ENCODE measurements around the gene SYT15.

Gene SYT15

GRCh38 chr10:46541735-46542566 lies 37.0 kb upstream of the SYT15 start:
- CTCF ChIA-PET, result no interaction called here
- Mint-ChIP-seq H3K4me3 (no peak overlapping the region), H3K27ac (no peak overlapping the region), H3K36me3 (no peaks in the 10 kb centered on the region), H3K27me3 (peaks cover 65% of the 10 kb centered on the region), H3K4me1 (no peaks in the 10 kb centered on the region), H3K9me3 (no peaks in the 10 kb centered on the region)
- DNase-seq, result peak; percentile 10

GRCh38 chr10:46542567-46543465 lies 36.1 kb upstream of the SYT15 start:
- Mint-ChIP-seq H3K9me3 (no peaks in the 10 kb centered on the region), H3K4me1 (no peaks in the 10 kb centered on the region), H3K4me3 (no peak overlapping the region), H3K27ac (no peak overlapping the region), H3K36me3 (no peaks in the 10 kb centered on the region), H3K27me3 (peaks cover 58% of the 10 kb centered on the region)
- DNase-seq, result peak; percentile 15
- CTCF ChIA-PET, result interaction anchor here (1.6 kb wide), 1 partner anchor 10 kb away, joined by 3 read pairs; no protein-coding TSS in a partner anchor

GRCh38 chr10:46543466-46544377 lies 35.2 kb upstream of the SYT15 start:
- Mint-ChIP-seq H3K27ac (no peak overlapping the region), H3K27me3 (peaks cover 65% of the 10 kb centered on the region), H3K4me1 (no peaks in the 10 kb centered on the region), H3K4me3 (no peak overlapping the region), H3K36me3 (no peaks in the 10 kb centered on the region), H3K9me3 (no peaks in the 10 kb centered on the region)
- DNase-seq, result peak; percentile 18
- CTCF ChIA-PET, result interaction anchor here (1.6 kb wide), 2 partner anchors 9 to 27 kb away, joined by 3 to 5 read pairs; no protein-coding TSS in a partner anchor

GRCh38 chr10:46544989-46545791 lies 33.7 kb upstream of the SYT15 start:
- Mint-ChIP-seq H3K36me3 (no peaks in the 10 kb centered on the region), H3K4me3 (no peak overlapping the region), H3K27ac (no peak overlapping the region), H3K9me3 (no peaks in the 10 kb centered on the region), H3K27me3 (peaks cover 56% of the 10 kb centered on the region), H3K4me1 (no peaks in the 10 kb centered on the region)
- CTCF ChIA-PET, result interaction anchor here (1.0 to 1.6 kb wide), 3 partner anchors 11 to 319 kb away, joined by 3 to 5 read pairs (median 3); no protein-coding TSS in a partner anchor
- DNase-seq, result peak; percentile 27

DNA sequence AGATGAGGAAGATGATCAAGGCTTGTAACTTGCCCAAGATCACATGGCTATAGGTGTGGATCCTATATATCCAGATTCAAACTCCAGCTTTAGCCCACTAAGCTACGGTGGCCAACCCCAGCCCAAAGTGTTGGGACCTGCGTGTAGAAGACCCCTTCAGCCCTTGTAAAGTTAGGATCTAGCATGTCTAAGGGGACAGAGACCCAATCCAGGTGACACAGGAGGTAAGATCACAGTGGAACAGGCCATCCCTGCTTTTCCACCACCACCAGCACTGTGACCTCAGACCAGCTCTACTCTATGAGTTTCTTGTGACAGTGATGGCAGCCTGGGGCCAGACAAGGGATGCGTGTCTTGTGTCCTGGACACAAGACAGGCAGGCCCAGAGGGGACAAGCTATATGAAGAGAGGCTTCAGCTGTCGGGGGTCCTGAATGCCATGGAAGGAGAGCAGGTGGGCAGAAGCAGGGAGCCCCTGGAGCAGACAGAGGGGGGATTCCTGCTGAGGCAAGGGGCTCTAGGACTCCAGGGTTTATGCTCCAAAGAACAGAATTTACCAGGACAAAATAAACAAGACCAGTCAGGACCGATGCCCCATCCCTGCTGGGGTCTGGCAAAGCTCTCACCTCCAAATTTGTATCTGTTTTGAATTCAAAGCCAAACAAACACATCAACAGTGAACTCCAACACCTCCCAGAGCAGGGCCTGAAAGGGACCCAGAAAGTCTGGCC lies 32.9 kb upstream of the SYT15 start:
- Mint-ChIP-seq H3K27ac (no peak overlapping the region), H3K4me1 (no peaks in the 10 kb centered on the region), H3K9me3 (no peaks in the 10 kb centered on the region), H3K36me3 (no peaks in the 10 kb centered on the region), H3K4me3 (no peak overlapping the region), H3K27me3 (peaks cover 47% of the 10 kb centered on the region)
- DNase-seq, result peak; percentile 18
- CTCF ChIA-PET, result no interaction called here

DNA sequence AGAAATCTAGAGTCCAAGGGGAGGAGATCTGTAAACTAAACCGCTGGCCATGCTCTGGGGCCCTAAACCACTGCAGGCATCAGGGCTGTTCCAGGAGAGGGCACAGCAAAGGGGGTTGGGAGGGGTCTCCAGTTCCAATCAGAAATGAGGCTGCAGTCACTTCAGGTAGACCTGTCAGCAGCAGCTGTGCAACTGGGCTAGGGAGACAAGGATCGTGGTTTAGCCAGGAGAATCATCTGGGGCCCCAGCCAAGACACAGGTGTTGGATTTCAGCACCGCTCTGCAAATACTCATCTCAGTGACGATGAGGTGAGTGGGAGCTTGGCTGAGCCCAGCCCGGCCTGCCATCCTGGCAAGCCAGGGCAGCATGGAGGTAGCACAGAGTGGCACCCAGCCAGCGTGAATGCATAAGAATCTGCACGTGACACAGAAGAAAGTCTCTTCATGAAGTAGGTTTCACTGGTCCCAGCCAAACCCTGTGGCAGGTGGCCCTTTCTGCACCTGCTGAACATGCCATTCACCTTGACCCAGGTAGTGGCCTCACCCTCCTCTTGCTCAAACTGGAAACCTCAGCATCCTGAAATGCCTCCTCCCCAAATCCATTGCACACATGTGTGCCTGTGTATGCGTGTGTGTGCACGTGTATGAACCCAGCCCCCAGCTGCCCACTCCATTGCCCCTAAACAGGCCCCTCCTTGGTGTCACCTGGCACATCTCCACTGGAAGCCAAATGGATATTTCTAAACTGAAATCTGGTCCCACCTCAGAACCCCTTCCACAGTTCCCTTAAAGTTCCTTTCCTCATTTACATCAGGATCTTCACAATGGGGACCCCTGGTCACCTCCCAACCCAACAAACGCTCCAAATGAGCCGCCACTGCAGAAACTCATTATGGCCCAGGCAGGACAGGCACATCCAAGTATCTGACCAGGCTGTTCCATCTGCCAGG lies 32.1 kb upstream of the SYT15 start:
- Mint-ChIP-seq H3K9me3 (no peaks in the 10 kb centered on the region), H3K27ac (no peak overlapping the region), H3K36me3 (no peaks in the 10 kb centered on the region), H3K27me3 (peaks cover 40% of the 10 kb centered on the region), H3K4me3 (no peak overlapping the region), H3K4me1 (no peaks in the 10 kb centered on the region)
- peak; percentile 19 for DNase-seq
- CTCF ChIA-PET, result no interaction called here

GRCh38 chr10:46547541-46548497 lies 31.1 kb upstream of the SYT15 start:
- no peak overlapping the region for H3K27ac Mint-ChIP-seq
- no peaks in the 10 kb centered on the region for H3K36me3 Mint-ChIP-seq
- CTCF ChIA-PET, result no interaction called here
- peaks cover 30% of the 10 kb centered on the region for H3K27me3 Mint-ChIP-seq
- peak; percentile 19 for DNase-seq
- H3K4me3 Mint-ChIP-seq, result no peak overlapping the region
- no peaks in the 10 kb centered on the region for H3K4me1 Mint-ChIP-seq
- no peaks in the 10 kb centered on the region for H3K9me3 Mint-ChIP-seq

DNA sequence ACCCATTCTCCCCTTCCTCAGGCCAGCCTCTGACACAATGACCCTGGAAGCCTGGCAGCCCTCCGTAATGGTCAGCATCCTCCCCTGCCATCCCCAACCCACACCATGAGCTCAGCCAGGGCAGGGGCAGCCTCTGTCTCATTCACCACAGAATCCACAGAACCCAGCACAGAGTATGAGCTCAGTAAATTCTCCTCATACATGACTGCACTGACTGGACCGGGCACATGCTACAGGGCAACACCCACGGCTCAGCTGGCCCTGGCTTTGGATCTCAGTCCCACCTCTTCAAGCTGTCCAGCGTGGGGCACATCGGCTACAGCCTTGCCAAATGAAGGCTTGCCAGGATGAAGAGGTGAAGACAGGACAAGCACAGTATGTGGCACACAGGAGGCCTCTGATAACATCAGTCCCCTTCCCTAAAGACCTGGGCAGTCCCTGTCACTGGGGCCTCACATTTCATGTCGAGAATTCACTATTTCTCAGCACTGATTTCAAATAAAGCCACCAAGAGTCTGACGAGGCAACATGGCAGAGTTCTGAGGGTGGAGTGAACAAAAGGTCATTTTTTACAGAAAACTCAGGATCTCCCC lies 30.3 kb upstream of the SYT15 start:
- CTCF ChIA-PET, result no interaction called here
- H3K27me3 Mint-ChIP-seq, result peaks cover 24% of the 10 kb centered on the region
- H3K36me3 Mint-ChIP-seq, result no peaks in the 10 kb centered on the region
- H3K4me3 Mint-ChIP-seq, result no peak overlapping the region
- DNase-seq, result no peak
- H3K4me1 Mint-ChIP-seq, result no peaks in the 10 kb centered on the region
- no peak overlapping the region for H3K27ac Mint-ChIP-seq
- H3K9me3 Mint-ChIP-seq, result no peaks in the 10 kb centered on the region

DNA sequence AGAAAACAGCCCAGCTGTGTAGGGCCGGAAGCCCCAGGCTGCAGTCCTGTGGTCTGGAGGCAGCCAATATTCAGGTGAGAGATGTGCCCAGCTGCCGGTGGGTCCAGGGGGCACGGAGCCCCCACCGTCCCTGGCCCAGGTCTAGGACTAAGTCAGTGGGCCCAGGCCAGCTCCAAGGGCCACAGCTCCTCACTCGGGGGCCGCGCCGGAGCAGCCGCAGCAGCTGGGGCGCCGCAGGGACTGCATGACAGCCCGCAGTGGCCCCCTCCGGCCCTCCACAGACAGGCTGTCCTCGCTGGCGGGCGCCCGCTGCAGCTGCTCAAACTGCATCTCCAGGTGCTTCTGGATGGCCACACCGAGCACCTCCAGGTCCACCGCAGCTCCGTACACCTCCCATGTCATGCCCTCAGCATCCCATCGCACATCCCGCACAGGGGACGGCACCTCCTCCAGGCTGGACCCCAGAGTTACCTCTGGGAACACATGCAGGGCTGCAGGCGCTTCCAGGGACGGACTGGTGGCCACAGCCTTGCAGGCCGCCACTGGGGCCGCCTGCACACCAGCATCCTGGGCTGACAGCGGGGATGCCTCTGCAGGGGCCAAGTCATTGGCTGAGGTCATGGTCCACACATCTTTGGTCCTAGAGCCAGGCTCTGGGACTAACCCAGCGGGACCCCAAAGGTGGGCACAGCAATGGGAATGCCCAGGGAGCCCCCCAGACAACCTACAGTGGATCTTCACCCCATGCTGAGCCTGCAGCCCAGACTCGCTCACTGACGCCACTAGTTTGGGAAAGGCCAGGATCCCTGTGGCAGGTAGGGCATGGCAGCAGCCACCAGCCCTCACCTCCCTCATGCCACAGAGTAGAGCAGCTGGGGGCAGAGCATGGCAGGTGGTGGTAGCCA lies 29.5 kb upstream of the SYT15 start:
- Mint-ChIP-seq H3K4me3 (no peak overlapping the region), H3K36me3 (no peaks in the 10 kb centered on the region), H3K4me1 (no peaks in the 10 kb centered on the region), H3K27ac (no peak overlapping the region), H3K9me3 (no peaks in the 10 kb centered on the region), H3K27me3 (peaks cover 16% of the 10 kb centered on the region)
- CTCF ChIA-PET, result no interaction called here
- peak; percentile 17 for DNase-seq

DNA sequence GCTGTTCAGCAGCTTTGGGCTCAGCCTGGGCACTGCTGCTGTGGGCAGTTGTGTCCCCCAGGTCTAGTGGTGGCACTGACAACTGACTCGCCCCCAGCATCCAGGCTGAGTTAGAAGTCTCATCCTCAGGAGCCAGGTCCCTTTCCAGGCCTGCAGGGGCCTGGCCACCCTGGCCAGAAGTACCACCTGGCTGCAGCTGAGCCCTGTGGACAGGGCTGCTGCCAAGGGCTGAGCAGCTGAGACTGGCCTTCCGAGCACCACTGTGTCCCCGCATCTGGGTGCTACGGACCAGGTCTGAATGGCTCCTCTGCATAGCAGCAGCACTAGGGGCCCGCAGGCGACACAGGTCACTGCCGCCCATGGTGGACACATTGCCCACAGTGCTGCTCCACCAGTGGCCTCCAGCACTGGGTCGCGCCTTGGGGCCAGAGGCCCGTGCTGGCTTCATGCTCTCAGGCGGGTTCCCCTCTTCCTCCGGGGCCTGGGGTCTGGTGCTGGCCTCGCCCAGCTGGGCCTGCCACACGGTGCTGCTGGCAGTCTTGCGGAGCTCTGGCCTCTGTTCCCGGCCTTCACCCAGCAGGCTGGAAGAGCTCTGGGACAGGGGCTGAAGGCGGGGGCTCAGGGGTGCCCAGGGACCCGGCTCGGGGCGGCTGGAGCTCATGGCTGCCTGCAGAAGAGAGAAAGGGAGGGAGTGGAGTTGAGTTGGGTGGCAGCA lies 28.7 kb upstream of the SYT15 start:
- CTCF ChIA-PET, result no interaction called here
- Mint-ChIP-seq H3K27me3 (peaks cover 9% of the 10 kb centered on the region), H3K9me3 (no peaks in the 10 kb centered on the region), H3K4me1 (no peaks in the 10 kb centered on the region), H3K4me3 (no peak overlapping the region), H3K27ac (no peak overlapping the region), H3K36me3 (no peaks in the 10 kb centered on the region)
- DNase-seq, result peak; percentile 20
